GM23338 (cell line): ENCODE results near the gene EPHA3. TPM values are rescaled to one million over a fixed set of nuclear protein-coding genes. Genes with fewer than 3 reads are reported as not detected.

Experiments used
- ATAC-seq: fragments of 200-7000 bp; cut with Tn5 transposase; 3 replicates; pipeline ENCODE4 v1.9.1; 2020
- DNase-seq: peaks from one replicate; pipeline ENCODE4 v3.0.0-alpha.2; 2015; ENCODE audit warnings: low spot score
- H2AFZ ChIP-seq: fragments of 200-600 bp; sonication (generic); 2 replicates; pipeline ENCODE4 v1.8.0; 2016; ENCODE audit warnings: antibody characterized with exemption, mild to moderate bottlenecking, moderate library complexity
- H3F3A ChIP-seq: fragments of 200-600 bp; sonication (generic); replicated peaks from 2 replicates; pipeline ENCODE4 v1.8.0; 2017; ENCODE audit warnings: antibody characterized with exemption, mixed run types, low read depth
- H3K27ac ChIP-seq: fragments of 200-600 bp; sonication (generic); 2 replicates; pipeline ENCODE4 v1.6.1; 2016; ENCODE audit warnings: low read depth
- H3K27me3 ChIP-seq: fragments of 200-600 bp; sonication (generic); 2 replicates; pipeline ENCODE4 v1.8.0; 2016; ENCODE audit warnings: mild to moderate bottlenecking, mixed run types, moderate library complexity; ENCODE audit not compliant: insufficient read depth
- H3K36me3 ChIP-seq: fragments of 200-600 bp; sonication (generic); 2 replicates; pipeline ENCODE4 v1.8.0; 2016; ENCODE audit warnings: mild to moderate bottlenecking; ENCODE audit not compliant: insufficient read depth
- H3K4me1 ChIP-seq: fragments of 200-600 bp; sonication (generic); 2 replicates; pipeline ENCODE4 v1.8.0; 2016; ENCODE audit warnings: mild to moderate bottlenecking, moderate library complexity; ENCODE audit not compliant: insufficient read depth
- H3K4me2 ChIP-seq: fragments of 200-600 bp; sonication (generic); 2 replicates; pipeline ENCODE4 v1.7.1; 2017; ENCODE audit warnings: mixed run types
- H3K4me3 ChIP-seq: fragments of 200-600 bp; sonication (generic); 2 replicates; pipeline ENCODE4 v1.6.1; 2016; ENCODE audit warnings: mixed run types
- H3K79me2 ChIP-seq: fragments of 200-600 bp; sonication (generic); replicated peaks from 2 replicates; pipeline ENCODE4 v1.8.0; 2017; ENCODE audit warnings: mild to moderate bottlenecking; ENCODE audit not compliant: insufficient read depth
- H3K9me2 ChIP-seq: fragments of 200-600 bp; sonication (generic); 2 replicates; pipeline ENCODE4 v1.8.0; 2017; ENCODE audit not compliant: insufficient read depth
- H4K20me1 ChIP-seq: fragments of 200-600 bp; sonication (generic); replicated peaks from 2 replicates; pipeline ENCODE4 v1.8.0; 2017; ENCODE audit warnings: mild to moderate bottlenecking; ENCODE audit not compliant: insufficient read depth
- H3K27ac Mint-ChIP-seq: 2 replicates; pipeline ENCODE4 v1.8.0; 2020; ENCODE audit warnings: inconsistent platforms, mild to moderate bottlenecking, moderate library complexity, mixed read lengths
- H3K27me3 Mint-ChIP-seq: 3 replicates; pipeline ENCODE4 v1.8.0; 2022; ENCODE audit warnings: low read depth, mild to moderate bottlenecking, moderate library complexity, mixed read lengths, inconsistent platforms; ENCODE audit not compliant: insufficient read depth, poor library complexity
- H3K36me3 Mint-ChIP-seq: 3 replicates; pipeline ENCODE4 v1.8.0; 2021; ENCODE audit warnings: low read depth, mild to moderate bottlenecking, inconsistent platforms, moderate library complexity, mixed read lengths
- H3K4me1 Mint-ChIP-seq: 3 replicates; pipeline ENCODE4 v1.8.0; 2020; ENCODE audit warnings: mild to moderate bottlenecking, inconsistent platforms, mixed read lengths
- H3K4me3 Mint-ChIP-seq: 3 replicates; pipeline ENCODE4 v1.8.0; 2021; ENCODE audit warnings: moderate library complexity, mild to moderate bottlenecking, inconsistent platforms, mixed read lengths
- H3K9me3 Mint-ChIP-seq: 3 replicates; pipeline ENCODE4 v1.8.0; 2020; ENCODE audit warnings: moderate library complexity, mild to moderate bottlenecking, inconsistent platforms, mixed read lengths
- CREB1 ChIP-seq: fragments of 250-450 bp; sonication (Bioruptor Pico); IDR thresholded peaks from 2 replicates; pipeline ENCODE4 v1.5.0; 2020; ENCODE audit warnings: low read depth, mild to moderate bottlenecking, moderate library complexity
- ETS1 ChIP-seq: IDR thresholded peaks from 2 replicates; pipeline ENCODE4 v1.6.1; 2016; ENCODE audit warnings: antibody characterized with exemption
- NANOG ChIP-seq: IDR thresholded peaks from 2 replicates; pipeline ENCODE4 v1.6.1; 2016; ENCODE audit warnings: antibody characterized with exemption, borderline replicate concordance
- STAT1 ChIP-seq: IDR thresholded peaks from one replicate; pipeline ENCODE4 v1.6.1; 2016; ENCODE audit warnings: antibody characterized with exemption; ENCODE audit not compliant: unreplicated experiment
- ZNF114 ChIP-seq: fragments of 250-450 bp; sonication (Bioruptor Pico); IDR thresholded peaks from 2 replicates; pipeline ENCODE4 v1.5.0; 2020; ENCODE audit warnings: mild to moderate bottlenecking, moderate library complexity
- polyA plus RNA-seq: library from polyadenylated mRNA; unstranded; fragments of >200 nt; fragmentation: Nextera tagmentation; extraction: Ambion mirVana; gene quantifications from 2 replicates; pipeline ENCODE4 v1.2.1, GENCODE V29; 2016
- total RNA-seq: library from RNA; depleted of rRNA; stranded (reverse); fragments of >200 nt; shearing (Covaris generic); gene quantifications from 2 replicates; pipeline ENCODE4 v1.2.3, GENCODE V29; 2014
- TF ChIP-seq, protein P1 (sequence below): fragments of 250-450 bp; sonication (Bioruptor Pico); IDR thresholded peaks from 2 replicates; pipeline ENCODE4 v1.5.0; 2020; ENCODE audit warnings: mild to moderate bottlenecking, moderate library complexity
- TF ChIP-seq, protein P2 (sequence below): IDR thresholded peaks from one replicate; pipeline ENCODE4 v1.6.1; 2018; ENCODE audit warnings: antibody characterized with exemption; ENCODE audit not compliant: unreplicated experiment
- TF ChIP-seq, protein P3 (sequence below), 2 experiments: fragments of 200-600 bp in 1 of 2; sonication (generic) in 1 of 2; conservative IDR thresholded peaks; 2 replicates each; pipeline versions ENCODE4 v1.5.1 to v1.6.1; 2016 to 2017; ENCODE audit warnings: antibody characterized with exemption in 2 of 2, low read depth in 2 of 2, mild to moderate bottlenecking in 2 of 2, moderate library complexity in 1 of 2

The EPHA3 gene
- total and polyA plus RNA-seq, 2 experiments from 2014 or later = 0.05 to 0.21 TPM

- Histone ChIP-seq H3K9me2 (no peaks in the 10 kb centered on the region), H4K20me1 (no peaks in the 10 kb centered on the region), H3K36me3 (no peaks in the 10 kb centered on the region), H3K27me3 (no peaks in the 10 kb centered on the region), H3K79me2 (no peaks in the 10 kb centered on the region), H2AFZ (no peak overlapping the region), H3K4me1 (no peaks in the 10 kb centered on the region), H3K4me3 (no peak overlapping the region), H3K4me2 (no peak overlapping the region), H3K27ac (no peak overlapping the region), H3F3A (no peaks in the 10 kb centered on the region)
- DNase-seq = no peak
- peaks cover 7% of the 10 kb centered on the region; the same call in 2 of the 3 replicates for H3K9me3 Mint-ChIP-seq
- peaks cover 6% of the 10 kb centered on the region; the same call in 1 of the 3 replicates for H3K36me3 Mint-ChIP-seq
- no peak overlapping the region for H3K27ac Mint-ChIP-seq
- TF ChIP-seq, protein P1, sequence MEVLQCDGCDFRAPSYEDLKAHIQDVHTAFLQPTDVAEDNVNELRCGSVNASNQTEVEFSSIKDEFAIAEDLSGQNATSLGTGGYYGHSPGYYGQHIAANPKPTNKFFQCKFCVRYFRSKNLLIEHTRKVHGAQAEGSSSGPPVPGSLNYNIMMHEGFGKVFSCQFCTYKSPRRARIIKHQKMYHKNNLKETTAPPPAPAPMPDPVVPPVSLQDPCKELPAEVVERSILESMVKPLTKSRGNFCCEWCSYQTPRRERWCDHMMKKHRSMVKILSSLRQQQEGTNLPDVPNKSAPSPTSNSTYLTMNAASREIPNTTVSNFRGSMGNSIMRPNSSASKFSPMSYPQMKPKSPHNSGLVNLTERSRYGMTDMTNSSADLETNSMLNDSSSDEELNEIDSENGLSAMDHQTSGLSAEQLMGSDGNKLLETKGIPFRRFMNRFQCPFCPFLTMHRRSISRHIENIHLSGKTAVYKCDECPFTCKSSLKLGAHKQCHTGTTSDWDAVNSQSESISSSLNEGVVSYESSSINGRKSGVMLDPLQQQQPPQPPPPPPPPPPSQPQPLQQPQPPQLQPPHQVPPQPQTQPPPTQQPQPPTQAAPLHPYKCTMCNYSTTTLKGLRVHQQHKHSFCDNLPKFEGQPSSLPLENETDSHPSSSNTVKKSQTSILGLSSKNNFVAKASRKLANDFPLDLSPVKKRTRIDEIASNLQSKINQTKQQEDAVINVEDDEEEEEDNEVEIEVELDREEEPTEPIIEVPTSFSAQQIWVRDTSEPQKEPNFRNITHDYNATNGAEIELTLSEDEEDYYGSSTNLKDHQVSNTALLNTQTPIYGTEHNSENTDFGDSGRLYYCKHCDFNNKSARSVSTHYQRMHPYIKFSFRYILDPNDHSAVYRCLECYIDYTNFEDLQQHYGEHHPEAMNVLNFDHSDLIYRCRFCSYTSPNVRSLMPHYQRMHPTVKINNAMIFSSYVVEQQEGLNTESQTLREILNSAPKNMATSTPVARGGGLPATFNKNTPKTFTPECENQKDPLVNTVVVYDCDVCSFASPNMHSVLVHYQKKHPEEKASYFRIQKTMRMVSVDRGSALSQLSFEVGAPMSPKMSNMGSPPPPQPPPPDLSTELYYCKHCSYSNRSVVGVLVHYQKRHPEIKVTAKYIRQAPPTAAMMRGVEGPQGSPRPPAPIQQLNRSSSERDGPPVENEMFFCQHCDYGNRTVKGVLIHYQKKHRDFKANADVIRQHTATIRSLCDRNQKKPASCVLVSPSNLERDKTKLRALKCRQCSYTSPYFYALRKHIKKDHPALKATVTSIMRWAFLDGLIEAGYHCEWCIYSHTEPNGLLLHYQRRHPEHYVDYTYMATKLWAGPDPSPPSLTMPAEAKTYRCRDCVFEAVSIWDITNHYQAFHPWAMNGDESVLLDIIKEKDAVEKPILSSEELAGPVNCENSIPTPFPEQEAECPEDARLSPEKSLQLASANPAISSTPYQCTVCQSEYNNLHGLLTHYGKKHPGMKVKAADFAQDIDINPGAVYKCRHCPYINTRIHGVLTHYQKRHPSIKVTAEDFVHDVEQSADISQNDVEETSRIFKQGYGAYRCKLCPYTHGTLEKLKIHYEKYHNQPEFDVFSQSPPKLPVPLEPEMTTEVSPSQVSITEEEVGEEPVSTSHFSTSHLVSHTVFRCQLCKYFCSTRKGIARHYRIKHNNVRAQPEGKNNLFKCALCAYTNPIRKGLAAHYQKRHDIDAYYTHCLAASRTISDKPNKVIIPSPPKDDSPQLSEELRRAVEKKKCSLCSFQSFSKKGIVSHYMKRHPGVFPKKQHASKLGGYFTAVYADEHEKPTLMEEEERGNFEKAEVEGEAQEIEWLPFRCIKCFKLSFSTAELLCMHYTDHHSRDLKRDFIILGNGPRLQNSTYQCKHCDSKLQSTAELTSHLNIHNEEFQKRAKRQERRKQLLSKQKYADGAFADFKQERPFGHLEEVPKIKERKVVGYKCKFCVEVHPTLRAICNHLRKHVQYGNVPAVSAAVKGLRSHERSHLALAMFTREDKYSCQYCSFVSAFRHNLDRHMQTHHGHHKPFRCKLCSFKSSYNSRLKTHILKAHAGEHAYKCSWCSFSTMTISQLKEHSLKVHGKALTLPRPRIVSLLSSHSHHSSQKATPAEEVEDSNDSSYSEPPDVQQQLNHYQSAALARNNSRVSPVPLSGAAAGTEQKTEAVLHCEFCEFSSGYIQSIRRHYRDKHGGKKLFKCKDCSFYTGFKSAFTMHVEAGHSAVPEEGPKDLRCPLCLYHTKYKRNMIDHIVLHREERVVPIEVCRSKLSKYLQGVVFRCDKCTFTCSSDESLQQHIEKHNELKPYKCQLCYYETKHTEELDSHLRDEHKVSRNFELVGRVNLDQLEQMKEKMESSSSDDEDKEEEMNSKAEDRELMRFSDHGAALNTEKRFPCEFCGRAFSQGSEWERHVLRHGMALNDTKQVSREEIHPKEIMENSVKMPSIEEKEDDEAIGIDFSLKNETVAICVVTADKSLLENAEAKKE (CRISPR knock-in tag) = no peak
- TF ChIP-seq CREB1 (CRISPR knock-in tag) (no peak), ZNF114 (CRISPR knock-in tag) (no peak), ETS1 (no peak), NANOG (no peak), STAT1 (no peak)
- TF ChIP-seq, protein P2, sequence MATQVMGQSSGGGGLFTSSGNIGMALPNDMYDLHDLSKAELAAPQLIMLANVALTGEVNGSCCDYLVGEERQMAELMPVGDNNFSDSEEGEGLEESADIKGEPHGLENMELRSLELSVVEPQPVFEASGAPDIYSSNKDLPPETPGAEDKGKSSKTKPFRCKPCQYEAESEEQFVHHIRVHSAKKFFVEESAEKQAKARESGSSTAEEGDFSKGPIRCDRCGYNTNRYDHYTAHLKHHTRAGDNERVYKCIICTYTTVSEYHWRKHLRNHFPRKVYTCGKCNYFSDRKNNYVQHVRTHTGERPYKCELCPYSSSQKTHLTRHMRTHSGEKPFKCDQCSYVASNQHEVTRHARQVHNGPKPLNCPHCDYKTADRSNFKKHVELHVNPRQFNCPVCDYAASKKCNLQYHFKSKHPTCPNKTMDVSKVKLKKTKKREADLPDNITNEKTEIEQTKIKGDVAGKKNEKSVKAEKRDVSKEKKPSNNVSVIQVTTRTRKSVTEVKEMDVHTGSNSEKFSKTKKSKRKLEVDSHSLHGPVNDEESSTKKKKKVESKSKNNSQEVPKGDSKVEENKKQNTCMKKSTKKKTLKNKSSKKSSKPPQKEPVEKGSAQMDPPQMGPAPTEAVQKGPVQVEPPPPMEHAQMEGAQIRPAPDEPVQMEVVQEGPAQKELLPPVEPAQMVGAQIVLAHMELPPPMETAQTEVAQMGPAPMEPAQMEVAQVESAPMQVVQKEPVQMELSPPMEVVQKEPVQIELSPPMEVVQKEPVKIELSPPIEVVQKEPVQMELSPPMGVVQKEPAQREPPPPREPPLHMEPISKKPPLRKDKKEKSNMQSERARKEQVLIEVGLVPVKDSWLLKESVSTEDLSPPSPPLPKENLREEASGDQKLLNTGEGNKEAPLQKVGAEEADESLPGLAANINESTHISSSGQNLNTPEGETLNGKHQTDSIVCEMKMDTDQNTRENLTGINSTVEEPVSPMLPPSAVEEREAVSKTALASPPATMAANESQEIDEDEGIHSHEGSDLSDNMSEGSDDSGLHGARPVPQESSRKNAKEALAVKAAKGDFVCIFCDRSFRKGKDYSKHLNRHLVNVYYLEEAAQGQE = no peak
- TF ChIP-seq, protein P3, sequence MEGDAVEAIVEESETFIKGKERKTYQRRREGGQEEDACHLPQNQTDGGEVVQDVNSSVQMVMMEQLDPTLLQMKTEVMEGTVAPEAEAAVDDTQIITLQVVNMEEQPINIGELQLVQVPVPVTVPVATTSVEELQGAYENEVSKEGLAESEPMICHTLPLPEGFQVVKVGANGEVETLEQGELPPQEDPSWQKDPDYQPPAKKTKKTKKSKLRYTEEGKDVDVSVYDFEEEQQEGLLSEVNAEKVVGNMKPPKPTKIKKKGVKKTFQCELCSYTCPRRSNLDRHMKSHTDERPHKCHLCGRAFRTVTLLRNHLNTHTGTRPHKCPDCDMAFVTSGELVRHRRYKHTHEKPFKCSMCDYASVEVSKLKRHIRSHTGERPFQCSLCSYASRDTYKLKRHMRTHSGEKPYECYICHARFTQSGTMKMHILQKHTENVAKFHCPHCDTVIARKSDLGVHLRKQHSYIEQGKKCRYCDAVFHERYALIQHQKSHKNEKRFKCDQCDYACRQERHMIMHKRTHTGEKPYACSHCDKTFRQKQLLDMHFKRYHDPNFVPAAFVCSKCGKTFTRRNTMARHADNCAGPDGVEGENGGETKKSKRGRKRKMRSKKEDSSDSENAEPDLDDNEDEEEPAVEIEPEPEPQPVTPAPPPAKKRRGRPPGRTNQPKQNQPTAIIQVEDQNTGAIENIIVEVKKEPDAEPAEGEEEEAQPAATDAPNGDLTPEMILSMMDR (conservative IDR thresholded peaks at IDR 0.05; ENCODE audit: low read depth in 2 of 2) = no peak
- no peaks in the 10 kb centered on the region for H3K4me1 Mint-ChIP-seq
- no peak for ATAC-seq
- H3K27me3 Mint-ChIP-seq = no peaks in the 10 kb centered on the region
- H3K4me3 Mint-ChIP-seq = no peak overlapping the region
These were observed 182.3 kb downstream of the EPHA3 start for GRCh38 chr3:89289574-89290190.
